Stimulated activated CD4-positive, alpha-beta T cell treated with anti-CD3 and anti-CD28 coated beads, Interleukin-2, amount 100 ng/mL, for 48 hours (primary cell): ENCODE results near the gene LAMA5.

ENCODE experiments used
- DNase-seq, 2 donors: peaks; one replicate each; pipeline ENCODE4 v3.0.0-alpha.2; 2020

The LAMA5 gene

DNA sequence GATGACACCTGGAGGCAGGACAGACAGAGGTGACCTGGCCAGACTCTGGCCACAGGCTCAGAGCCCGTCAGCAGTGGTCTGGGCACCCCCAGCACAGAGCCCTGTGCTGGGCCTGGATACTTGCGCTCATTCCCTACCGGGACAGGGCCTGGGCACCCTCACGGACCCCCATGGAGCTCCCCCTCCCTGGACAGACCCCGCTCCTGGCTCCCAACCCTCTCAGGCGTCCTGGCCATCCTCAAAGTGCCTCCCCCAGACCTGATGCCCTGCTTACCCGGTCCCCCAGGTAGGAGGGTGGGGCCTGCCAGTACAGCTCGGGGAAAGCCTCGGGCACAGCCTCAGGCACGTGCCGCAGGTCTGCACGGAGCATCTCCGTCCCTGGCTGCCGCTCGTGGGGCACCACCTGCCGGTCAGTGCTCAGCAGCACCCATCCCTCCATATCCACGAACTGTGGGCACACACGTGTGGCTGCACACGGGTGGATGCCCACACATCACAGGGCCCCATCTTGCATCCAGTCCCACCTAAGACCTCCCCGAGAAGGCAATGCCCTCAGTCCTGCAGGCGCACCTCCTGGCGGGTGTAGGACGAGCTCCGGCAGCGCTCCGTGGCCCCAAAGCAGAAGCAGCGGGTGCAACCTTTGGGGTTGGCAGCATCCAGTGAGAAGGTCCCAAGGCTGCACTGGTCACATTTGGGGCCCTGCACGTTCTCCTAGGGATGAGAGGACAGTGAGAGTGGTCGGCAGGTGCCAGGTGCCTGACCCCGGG is 40.0 kb downstream of the LAMA5 start:
- DNase-seq = no peak

DNA sequence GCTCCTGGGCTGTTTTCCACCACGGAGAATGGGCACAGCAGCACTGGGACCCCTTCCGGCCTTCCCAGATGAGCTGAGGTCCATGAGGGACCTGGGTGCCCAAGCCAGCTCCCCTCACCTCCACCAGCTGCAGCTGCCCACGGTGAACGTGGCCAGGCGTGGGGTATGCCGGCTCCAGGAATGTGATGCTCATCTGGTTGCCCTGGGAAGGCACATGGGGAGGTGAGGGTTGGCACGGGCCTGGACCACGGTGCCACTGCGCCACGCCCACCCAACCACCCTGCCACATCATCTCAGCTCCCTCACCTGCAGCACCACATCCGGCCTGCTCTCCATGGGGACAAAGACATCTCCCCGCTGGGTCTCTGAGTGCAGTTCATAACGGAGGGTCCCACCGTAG is 40.6 kb downstream of the LAMA5 start:
- no peak for DNase-seq

DNA sequence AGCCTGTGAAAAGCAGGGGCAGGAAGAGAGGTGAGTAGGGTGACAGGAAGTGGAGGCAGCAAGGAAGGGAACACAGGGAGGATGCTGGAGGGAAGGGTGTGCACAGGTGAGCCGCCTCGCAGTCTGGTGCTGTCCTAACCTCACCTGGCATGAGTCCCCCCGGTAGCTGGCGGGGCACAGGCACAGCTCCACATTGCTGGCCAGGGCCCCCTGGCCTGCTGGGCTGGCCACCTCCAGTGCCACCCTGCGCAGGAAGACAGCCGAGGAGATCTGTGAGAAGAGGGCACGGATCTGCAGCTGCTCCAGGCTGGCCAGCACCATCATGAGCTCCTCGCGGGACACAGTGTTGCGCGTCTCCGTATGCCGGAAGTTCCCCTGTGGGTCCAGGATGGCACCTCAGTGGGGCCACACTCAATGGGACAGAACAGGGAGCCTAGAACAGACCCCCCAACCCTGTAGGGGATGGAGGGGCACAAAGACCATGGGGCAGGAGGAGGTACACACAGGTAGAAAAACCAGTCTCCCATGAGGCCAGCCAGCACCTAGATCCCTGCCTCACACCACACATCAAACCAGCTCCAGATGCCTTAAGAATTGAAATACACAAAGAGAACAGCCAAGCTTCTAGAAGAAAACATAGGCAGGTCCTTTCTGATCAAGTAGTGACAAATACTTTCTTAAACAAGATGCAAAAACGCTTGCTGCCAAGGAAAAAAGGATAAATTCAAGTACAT is 41.8 kb downstream of the LAMA5 start:
- no peak for DNase-seq

DNA sequence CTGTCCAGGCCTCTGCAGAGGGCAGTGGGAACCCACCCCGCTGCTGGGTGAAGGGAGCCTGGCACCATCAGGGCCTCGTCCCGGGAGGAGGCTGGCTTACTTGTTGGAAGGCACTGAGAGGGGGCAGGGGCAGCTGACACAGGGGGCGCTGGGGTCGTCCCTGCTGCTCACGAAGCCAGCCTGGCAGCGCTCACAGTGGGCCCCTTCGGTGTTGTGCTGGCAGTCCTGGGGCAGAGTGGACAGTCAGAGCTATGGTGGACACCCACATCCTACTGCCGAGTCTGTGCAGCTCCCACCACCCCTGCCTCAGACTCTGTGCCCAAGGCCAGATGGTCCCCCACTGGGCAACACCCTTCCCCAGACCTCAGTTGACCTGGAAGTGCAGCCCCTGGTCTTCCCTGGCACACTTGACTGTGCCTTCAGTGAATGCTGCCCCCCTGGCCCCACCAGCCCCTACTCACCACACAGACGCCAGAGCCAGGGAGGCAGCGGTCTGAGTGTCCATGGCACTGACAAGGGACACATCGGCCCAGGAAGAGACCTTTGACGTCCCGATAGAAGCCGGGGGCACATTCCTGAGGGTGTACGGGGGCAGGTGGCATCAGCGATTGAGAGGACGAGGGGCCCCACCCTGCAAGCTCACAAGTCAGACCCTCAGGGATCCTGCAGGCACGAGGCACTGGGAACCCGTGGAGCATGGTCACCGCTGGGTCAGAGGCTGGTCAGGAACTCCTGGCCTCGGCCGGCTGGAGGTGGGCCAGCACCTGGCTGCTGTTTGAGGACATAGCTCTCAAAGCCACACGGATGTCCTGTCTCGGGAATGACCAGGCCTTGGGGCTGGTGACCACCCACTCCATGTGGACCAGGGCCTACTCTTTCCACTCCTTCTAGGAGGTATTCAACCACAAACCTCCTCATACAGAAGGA is 42.9 kb downstream of the LAMA5 start:
- DNase-seq = no peak

DNA sequence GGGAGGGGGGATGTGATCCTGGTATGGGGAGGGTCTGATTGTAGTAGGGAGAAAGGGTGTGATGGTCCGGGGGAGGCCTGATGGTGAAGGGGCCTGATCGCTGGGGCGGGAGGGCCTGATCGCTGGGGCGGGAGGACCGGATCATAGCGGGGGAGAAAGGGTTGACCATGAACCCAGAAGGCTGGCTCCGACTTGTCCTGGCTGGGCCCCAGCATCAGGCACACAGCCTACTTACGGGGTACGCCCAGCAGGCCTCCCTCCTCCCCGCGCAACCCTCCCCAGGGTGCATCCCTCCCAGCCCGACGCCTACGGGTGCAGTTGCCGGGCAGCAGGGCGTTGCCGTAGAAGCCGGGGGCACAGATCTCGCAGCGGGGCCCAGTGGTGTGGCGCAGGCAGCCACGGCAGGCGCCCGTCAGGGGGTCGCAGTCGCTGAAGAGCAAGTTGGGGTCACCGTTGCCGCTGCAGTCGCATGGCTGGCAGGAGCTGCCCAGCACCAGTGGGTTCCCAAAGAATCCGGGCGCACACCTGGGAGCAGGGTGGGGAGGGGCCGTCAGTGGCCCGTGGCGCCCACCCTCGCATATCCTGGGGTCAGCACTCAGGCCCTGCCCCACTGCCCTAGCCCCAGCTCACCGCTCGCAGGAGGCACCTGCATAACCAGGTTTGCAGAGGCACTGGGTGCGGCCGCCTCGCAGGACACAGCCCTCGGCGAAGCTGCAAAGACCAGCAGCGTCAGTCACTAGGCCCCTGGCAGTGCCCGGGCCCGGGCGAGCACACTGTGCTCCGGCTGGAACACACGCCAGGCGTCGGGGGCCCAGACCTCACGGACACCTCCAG is 43.7 kb downstream of the LAMA5 start:
- DNase-seq = no peak

GRCh38 chr20:62322492-62323041 is 44.5 kb downstream of the LAMA5 start:
- DNase-seq = no peak

GRCh38 chr20:62321975-62322374 is 45.1 kb downstream of the LAMA5 start:
- DNase-seq = no peak

DNA sequence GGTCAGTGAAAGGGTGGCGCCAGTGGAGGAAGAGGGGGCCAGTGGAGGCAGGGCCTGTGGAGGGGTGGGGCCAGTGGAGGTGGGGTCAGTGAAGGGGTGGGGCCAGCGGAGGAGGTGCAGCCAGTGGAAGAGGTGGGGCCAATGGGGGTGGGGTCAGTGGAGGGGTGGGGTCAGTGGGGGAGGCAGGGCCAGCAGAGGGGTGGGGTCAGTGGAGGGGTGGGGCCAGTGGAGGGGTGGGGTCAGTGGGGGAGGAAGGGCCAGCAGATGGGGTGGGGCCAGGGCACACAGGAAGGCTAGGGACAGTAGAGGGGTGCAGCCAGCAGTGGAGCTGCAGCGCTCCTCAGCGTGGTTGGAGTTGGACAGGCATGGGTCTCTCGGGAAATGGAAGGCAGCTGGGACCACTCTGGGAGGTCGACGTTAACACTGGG is 45.6 kb downstream of the LAMA5 start:
- DNase-seq = no peak

- no peak for DNase-seq
Observed at GRCh38 chr20:62320581-62321354, 46.3 kb downstream of the LAMA5 start.

DNA sequence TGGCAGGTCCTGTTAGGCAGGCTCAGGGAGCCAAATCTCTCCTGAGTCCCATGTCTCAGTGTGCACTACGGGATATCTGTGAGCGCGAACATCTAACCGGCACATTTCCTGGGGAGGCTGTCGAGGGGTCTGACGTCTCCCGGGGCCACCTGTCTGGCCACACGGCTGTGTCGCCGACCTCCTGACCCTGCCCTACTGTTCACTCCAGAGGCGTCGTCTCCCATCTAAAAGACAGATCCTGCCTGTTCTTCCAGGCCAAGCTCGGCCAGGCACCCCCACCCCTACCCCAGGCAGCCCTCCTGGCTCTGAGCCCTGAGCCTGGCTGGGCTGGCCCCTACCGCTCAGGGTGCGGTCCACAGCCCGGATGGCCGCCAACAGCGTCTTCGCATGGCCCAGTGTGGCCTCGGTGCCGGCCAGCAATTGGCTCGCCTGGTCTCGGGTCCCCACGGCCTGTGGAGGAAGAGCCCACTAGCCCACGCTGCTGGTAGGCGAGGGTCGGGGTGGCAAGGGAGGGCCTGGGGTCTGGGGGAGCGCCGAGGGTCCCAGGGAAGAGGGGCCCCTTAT is 47.7 kb downstream of the LAMA5 start:
- no peak for DNase-seq

DNA sequence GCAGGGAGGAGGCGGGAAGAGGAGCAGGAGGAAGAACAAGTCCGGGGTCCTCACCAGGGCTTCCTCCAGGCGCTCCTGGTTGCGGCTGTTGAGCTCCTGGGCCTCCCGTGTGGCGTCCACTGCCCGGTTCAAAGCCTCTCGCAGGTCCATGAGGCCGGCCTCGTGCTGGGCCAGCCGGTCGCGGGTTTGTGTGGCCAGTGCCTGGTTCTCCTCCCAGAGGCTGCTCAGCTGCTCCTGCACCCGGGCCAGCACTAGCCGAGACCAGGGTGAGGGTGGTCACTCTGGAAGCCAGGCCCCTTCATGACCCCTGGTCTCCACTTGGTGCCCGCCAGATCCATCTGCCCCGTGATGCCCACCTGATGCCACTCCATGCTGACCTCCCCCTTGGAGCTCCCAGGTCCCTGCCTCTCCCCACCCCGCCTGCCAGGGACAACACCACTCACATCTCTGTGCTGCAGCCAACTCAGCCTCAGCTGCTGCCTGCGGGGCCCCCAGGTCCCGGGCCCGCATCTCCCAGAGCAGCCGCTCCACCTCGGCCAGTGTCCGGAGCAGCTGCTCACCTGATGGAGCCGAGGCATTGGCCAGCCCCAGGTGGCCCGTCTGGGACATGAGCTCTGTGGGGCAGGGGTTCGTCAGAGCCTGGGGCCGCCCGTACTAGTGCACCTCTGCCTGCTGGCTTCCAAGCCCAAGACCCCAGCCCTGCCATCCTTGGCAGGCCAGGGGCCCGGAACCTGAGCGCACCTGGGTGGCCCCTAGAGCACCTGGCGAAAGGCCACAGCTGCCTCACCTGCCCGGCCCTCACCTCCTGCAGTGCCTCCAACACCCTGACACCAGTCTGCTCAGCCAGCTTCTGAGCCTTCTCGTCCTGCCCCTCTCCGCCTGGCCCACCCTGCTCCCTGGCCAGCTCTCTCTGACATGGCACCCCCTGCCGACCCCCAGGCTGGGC is 48.4 kb downstream of the LAMA5 start:
- DNase-seq = no peak

DNA sequence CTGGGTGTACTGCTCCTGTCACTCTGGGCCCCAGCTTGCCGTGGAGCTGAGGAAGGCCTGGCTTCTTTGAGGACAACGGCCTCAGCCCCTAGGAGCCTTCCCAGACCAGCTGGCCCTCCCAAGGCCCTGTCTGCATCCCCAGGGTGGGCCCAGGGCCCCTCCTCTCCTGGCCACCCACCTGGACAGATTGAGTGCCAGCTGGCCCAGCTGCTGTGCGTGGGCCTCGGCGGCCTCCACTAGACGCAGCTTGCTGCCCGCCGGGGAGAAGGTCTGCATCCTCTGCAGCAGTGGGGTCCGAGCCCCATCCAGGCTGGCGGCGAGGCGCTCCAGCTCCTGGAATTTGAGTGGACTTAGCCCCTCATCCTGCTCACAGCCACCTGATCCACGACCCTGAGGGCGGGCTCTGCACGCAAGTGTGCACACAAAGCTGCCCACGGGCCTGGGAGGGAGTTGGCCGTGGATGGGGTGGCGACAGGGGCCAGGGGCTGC is 49.9 kb downstream of the LAMA5 start:
- DNase-seq = no peak

- DNase-seq = no peak
Observed at GRCh38 chr20:62316331-62317166, 50.6 kb downstream of the LAMA5 start.

DNA sequence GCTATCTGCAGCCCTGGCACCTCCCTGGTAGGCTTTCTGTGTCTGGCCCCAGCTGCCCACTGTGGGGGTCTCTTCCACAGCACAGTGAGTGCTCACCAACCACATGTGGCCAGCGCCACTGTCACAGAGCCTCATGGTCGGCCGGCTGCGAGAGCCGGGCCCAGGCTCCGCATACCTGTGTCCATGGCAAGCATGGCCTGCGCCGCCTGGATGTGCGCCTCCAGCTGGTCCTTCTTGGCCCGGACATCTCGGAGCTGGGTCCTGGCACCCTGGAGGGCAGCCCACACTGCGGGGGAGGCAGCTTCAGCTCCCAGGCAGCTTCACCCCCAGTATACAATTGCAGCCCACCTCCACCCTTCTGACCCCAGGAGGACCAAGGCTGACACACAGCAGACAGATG is 51.3 kb downstream of the LAMA5 start:
- no peak for DNase-seq

GRCh38 chr20:62314711-62315302 is 52.3 kb downstream of the LAMA5 start:
- no peak for DNase-seq

DNA sequence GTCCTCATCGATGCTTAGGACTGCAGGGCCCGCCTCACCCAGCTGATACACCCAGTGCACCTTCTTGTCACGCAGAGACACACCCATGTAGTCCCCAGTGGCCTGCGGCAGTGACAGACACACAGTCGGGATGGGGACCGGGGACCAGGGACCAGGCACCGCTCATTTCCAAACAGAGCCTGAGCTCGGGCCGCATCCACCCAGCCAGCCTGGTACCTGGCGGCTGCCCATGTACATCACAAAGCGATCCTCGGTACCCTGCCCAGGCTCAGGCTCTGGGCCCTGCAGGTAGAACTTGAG is 52.8 kb downstream of the LAMA5 start:
- DNase-seq = no peak

GRCh38 chr20:62313460-62314338 is 53.4 kb downstream of the LAMA5 start:
- DNase-seq = no peak
